Measurements from ENCODE around the gene PELO. TPM values are rescaled to one million over a fixed set of nuclear protein-coding genes. Genes with fewer than 3 reads are reported as not detected.

Gene PELO
- polyA plus RNA-seq, 1 donor (not counting 4 experiments of a cell fraction or from before 2014, with no cell fraction given): 10.6 TPM

GRCh38 chr5:52746539-52746938 is 41.2 kb upstream of the PELO start:
- Histone ChIP-seq H4K20me1 (ENCODE audit: control insufficient read depth, extremely low read depth, insufficient read depth, low read length) (no peaks in the 10 kb centered on the region), H3K79me2 (ENCODE audit: control insufficient read depth, insufficient read depth, low read length) (no peaks in the 10 kb centered on the region), H3K4me2 (ENCODE audit: control insufficient read depth, extremely low read depth, insufficient read depth, low read depth, low read length) (no peak overlapping the region), H3K4me3 (ENCODE audit: control insufficient read depth in 2 of 3, extremely low read depth in 1 of 3, insufficient read depth in 2 of 3, low read depth in 1 of 3, low read length in 3 of 3) (no peak overlapping the region), H3K36me3 (ENCODE audit: control insufficient read depth in 2 of 2, extremely low read depth in 1 of 2, insufficient read depth in 2 of 2, low read length in 2 of 2) (no peaks in the 10 kb centered on the region), H3K4me1 (ENCODE audit: control insufficient read depth, extremely low read depth, insufficient read depth, low read length) (no peaks in the 10 kb centered on the region), H3K9ac (ENCODE audit: control insufficient read depth, extremely low read depth, insufficient read depth, low read length) (no peak overlapping the region), H3K27ac (ENCODE audit: control insufficient read depth, insufficient read depth, low read length) (no peak overlapping the region), H3K9me3 (ENCODE audit: control insufficient read depth, low read depth, low read length) (no peaks in the 10 kb centered on the region), H3K27me3 (ENCODE audit: control insufficient read depth, extremely low read depth, insufficient read depth, low read length) (no peaks in the 10 kb centered on the region), H2AFZ (ENCODE audit: control insufficient read depth, low read length) (no peak overlapping the region), H3K9me1 (ENCODE audit: control insufficient read depth, extremely low read depth, insufficient read depth, low read length) (no peaks in the 10 kb centered on the region)
- dilution Hi-C loops (cut with MboI; ENCODE audit: extremely low pct_ligation_motif_present, low sequenced_read_pairs): no loop called here
- FAIRE-seq (no peak), DNase-seq (ENCODE audit: low read depth, low spot score) (no peak)
- TF ChIP-seq EZH2 (IDR thresholded peaks at IDR 0.05; ENCODE audit: low read length) (no peak), CTCF (optimal IDR thresholded peaks at IDR 0.05 in 1 of 3, IDR thresholded peaks at IDR 0.05 in 1 of 3, conservative IDR thresholded peaks at IDR 0.05 in 1 of 3; ENCODE audit: extremely low read depth in 1 of 3, insufficient read depth in 2 of 3, low read length in 3 of 3) (no peak)

- Histone ChIP-seq H3K4me1 (ENCODE audit: control insufficient read depth, extremely low read depth, insufficient read depth, low read length) (no peaks in the 10 kb centered on the region), H3K27ac (ENCODE audit: control insufficient read depth, insufficient read depth, low read length) (no peak overlapping the region), H3K9me1 (ENCODE audit: control insufficient read depth, extremely low read depth, insufficient read depth, low read length) (no peaks in the 10 kb centered on the region), H3K79me2 (ENCODE audit: control insufficient read depth, insufficient read depth, low read length) (no peaks in the 10 kb centered on the region), H3K4me2 (ENCODE audit: control insufficient read depth, extremely low read depth, insufficient read depth, low read depth, low read length) (no peak overlapping the region), H2AFZ (ENCODE audit: control insufficient read depth, low read length) (no peak overlapping the region), H3K9ac (ENCODE audit: control insufficient read depth, extremely low read depth, insufficient read depth, low read length) (no peak overlapping the region), H3K4me3 (ENCODE audit: control insufficient read depth in 2 of 3, extremely low read depth in 1 of 3, insufficient read depth in 2 of 3, low read depth in 1 of 3, low read length in 3 of 3) (no peak overlapping the region), H3K27me3 (ENCODE audit: control insufficient read depth, extremely low read depth, insufficient read depth, low read length) (no peaks in the 10 kb centered on the region), H3K36me3 (ENCODE audit: control insufficient read depth in 2 of 2, extremely low read depth in 1 of 2, insufficient read depth in 2 of 2, low read length in 2 of 2) (no peaks in the 10 kb centered on the region), H3K9me3 (ENCODE audit: control insufficient read depth, low read depth, low read length) (no peaks in the 10 kb centered on the region), H4K20me1 (ENCODE audit: control insufficient read depth, extremely low read depth, insufficient read depth, low read length) (no peaks in the 10 kb centered on the region)
- TF ChIP-seq EZH2 (IDR thresholded peaks at IDR 0.05; ENCODE audit: low read length) (no peak), CTCF (optimal IDR thresholded peaks at IDR 0.05 in 1 of 3, IDR thresholded peaks at IDR 0.05 in 1 of 3, conservative IDR thresholded peaks at IDR 0.05 in 1 of 3; ENCODE audit: extremely low read depth in 1 of 3, insufficient read depth in 2 of 3, low read length in 3 of 3) (no peak)
- dilution Hi-C loops (cut with MboI; ENCODE audit: extremely low pct_ligation_motif_present, low sequenced_read_pairs): no loop called here
- DNase-seq (ENCODE audit: low read depth, low spot score) (no peak), FAIRE-seq (no peak)
Observed at GRCh38 chr5:52748590-52748989, 39.1 kb upstream of the PELO start.
